Measurements from ENCODE around the gene GLT6D1. TPM values are rescaled to one million over a fixed set of nuclear protein-coding genes. Genes with fewer than 3 reads are reported as not detected.

GLT6D1 gene
- total RNA-seq, 2 experiments from 2014 or later, result not detected

DNA sequence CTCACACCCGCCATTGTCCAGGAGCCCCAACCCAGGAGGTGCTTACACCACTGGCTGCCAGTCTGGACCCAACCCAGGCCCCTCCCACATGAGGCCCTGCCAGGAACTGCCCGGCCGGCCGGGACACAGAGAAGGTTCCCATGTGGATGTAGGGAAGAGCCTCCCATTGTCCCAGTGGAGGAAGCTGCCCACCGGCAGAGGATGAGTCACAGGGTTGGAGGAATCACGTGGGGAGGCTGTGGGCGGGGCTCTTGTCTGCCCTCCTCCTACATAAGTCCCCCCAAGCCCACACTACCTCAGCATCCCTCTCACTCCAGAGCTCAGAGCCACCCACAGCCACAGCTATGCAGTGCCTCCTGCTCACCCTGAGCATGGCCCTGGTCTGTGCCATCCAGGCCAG, 51.7 kb downstream of the GLT6D1 start:
- Histone ChIP-seq H3K79me2 (ENCODE audit: insufficient read depth, low read depth, low read length) (no peaks in the 10 kb centered on the region), H3K9me3 (ENCODE audit: low read length) (no peaks in the 10 kb centered on the region), H3K4me1 (ENCODE audit: insufficient read depth, low read length, poor library complexity, severe bottlenecking) (no peaks in the 10 kb centered on the region), H3K36me3 (ENCODE audit: insufficient read depth, low read length) (no peaks in the 10 kb centered on the region), H3K4me2 (ENCODE audit: low read length) (no peak overlapping the region), H3K9me2 (ENCODE audit: insufficient read depth, low read length) (no peaks in the 10 kb centered on the region), H2AFZ (ENCODE audit: low read length) (no peak overlapping the region), H3K4me3 (ENCODE audit: low read depth, low read length, poor library complexity, severe bottlenecking) (no peak overlapping the region), H4K20me1 (ENCODE audit: insufficient read depth, low read length) (no peaks in the 10 kb centered on the region), H3K27ac (ENCODE audit: low read depth, low read length, poor library complexity, severe bottlenecking) (no peak overlapping the region)
- POLR2A ChIA-PET, result no interaction called here
- TF ChIP-seq, protein P1, sequence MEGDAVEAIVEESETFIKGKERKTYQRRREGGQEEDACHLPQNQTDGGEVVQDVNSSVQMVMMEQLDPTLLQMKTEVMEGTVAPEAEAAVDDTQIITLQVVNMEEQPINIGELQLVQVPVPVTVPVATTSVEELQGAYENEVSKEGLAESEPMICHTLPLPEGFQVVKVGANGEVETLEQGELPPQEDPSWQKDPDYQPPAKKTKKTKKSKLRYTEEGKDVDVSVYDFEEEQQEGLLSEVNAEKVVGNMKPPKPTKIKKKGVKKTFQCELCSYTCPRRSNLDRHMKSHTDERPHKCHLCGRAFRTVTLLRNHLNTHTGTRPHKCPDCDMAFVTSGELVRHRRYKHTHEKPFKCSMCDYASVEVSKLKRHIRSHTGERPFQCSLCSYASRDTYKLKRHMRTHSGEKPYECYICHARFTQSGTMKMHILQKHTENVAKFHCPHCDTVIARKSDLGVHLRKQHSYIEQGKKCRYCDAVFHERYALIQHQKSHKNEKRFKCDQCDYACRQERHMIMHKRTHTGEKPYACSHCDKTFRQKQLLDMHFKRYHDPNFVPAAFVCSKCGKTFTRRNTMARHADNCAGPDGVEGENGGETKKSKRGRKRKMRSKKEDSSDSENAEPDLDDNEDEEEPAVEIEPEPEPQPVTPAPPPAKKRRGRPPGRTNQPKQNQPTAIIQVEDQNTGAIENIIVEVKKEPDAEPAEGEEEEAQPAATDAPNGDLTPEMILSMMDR (conservative IDR thresholded peaks at IDR 0.05; ENCODE audit: low read length), result no peak
- TF ChIP-seq EZH2phosphoT487 (IDR thresholded peaks at IDR 0.05; ENCODE audit: borderline replicate concordance, low read depth, low read length), result no peak
- intact Hi-C loops (cut with micrococcal nuclease; ENCODE audit: unreplicated experiment), result no loop called here
- CTCF ChIA-PET (ENCODE audit: unreplicated experiment), result no interaction called here
- BruUV-seq (replicated peaks), result no TSS peak
- no peak for DNase-seq (ENCODE audit: low spot score)

DNA sequence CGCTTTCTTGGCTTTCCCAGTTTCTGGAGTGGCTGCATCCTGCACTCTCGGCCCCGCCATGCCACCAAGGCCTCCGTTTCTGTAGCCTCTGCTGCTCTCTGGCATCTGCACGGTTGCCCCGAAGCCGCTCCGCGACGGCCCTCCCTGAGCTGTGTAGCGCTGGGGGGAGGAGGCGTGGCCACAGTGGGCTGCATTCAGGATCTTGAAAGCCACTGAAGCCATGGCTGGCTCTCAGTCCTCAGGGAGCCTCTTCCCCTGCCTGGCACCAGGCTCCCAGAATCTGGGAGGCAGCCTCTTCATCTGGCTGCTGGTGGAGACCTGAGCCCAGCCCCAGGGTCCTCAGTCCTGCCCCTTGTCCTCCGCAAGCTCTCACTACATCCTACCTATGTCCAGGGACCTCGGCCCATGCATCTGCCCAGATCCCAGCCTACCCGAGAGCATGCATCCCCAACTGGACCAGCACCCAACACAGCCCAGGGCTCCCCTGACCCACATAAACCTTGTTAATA, 52.7 kb downstream of the GLT6D1 start:
- H3K4me1 ChIP-seq (ENCODE audit: insufficient read depth, low read length, poor library complexity, severe bottlenecking), result no peaks in the 10 kb centered on the region
- TF ChIP-seq, protein P1 (conservative IDR thresholded peaks at IDR 0.05; ENCODE audit: low read length), result no peak
- TF ChIP-seq EZH2phosphoT487 (IDR thresholded peaks at IDR 0.05; ENCODE audit: borderline replicate concordance, low read depth, low read length), result no peak
- ChIA-PET CTCF (ENCODE audit: unreplicated experiment) (no interaction called here), POLR2A (no interaction called here)
- intact Hi-C loops (cut with micrococcal nuclease; ENCODE audit: unreplicated experiment), result no loop called here
- no peaks in the 10 kb centered on the region for H3K79me2 ChIP-seq (ENCODE audit: insufficient read depth, low read depth, low read length)
- no peak overlapping the region for H2AFZ ChIP-seq (ENCODE audit: low read length)
- no peaks in the 10 kb centered on the region for H3K9me3 ChIP-seq (ENCODE audit: low read length)
- no peaks in the 10 kb centered on the region for H4K20me1 ChIP-seq (ENCODE audit: insufficient read depth, low read length)
- DNase-seq (ENCODE audit: low spot score), result no peak
- no peak overlapping the region for H3K27ac ChIP-seq (ENCODE audit: low read depth, low read length, poor library complexity, severe bottlenecking)
- no peaks in the 10 kb centered on the region for H3K9me2 ChIP-seq (ENCODE audit: insufficient read depth, low read length)
- H3K4me3 ChIP-seq (ENCODE audit: low read depth, low read length, poor library complexity, severe bottlenecking), result no peak overlapping the region
- H3K36me3 ChIP-seq (ENCODE audit: insufficient read depth, low read length), result no peaks in the 10 kb centered on the region
- no peak overlapping the region for H3K4me2 ChIP-seq (ENCODE audit: low read length)
- no TSS peak for BruUV-seq (replicated peaks)

DNA sequence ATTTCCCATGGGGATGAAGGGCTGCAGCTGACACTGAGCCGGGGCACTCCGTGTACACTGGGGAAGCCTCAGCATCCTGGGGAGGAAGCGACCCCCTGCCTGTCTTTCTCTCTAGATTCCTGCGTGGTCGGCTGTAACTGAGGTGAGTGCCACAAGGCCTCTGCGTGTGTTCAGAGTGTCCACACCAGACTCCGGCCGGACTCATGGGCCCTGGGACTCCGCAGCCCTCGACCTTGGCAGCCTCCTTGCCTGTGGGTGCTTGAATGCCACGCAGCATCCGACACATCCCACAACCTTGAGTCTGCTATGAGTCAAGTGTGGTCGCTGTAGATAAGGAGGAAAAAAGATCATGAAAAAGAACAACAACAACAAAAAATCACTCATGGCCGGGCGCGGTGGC, 54.4 kb downstream of the GLT6D1 start:
- Histone ChIP-seq H3K27ac (ENCODE audit: low read depth, low read length, poor library complexity, severe bottlenecking) (no peak overlapping the region), H3K9me3 (ENCODE audit: low read length) (no peaks in the 10 kb centered on the region), H3K4me1 (ENCODE audit: insufficient read depth, low read length, poor library complexity, severe bottlenecking) (no peaks in the 10 kb centered on the region), H3K4me2 (ENCODE audit: low read length) (no peak overlapping the region), H3K9me2 (ENCODE audit: insufficient read depth, low read length) (no peaks in the 10 kb centered on the region), H2AFZ (ENCODE audit: low read length) (no peak overlapping the region), H4K20me1 (ENCODE audit: insufficient read depth, low read length) (no peaks in the 10 kb centered on the region), H3K4me3 (ENCODE audit: low read depth, low read length, poor library complexity, severe bottlenecking) (no peak overlapping the region), H3K36me3 (ENCODE audit: insufficient read depth, low read length) (no peaks in the 10 kb centered on the region), H3K79me2 (ENCODE audit: insufficient read depth, low read depth, low read length) (no peaks in the 10 kb centered on the region)
- TF ChIP-seq, protein P1 (conservative IDR thresholded peaks at IDR 0.05; ENCODE audit: low read length), result no peak
- no peak for TF ChIP-seq EZH2phosphoT487 (IDR thresholded peaks at IDR 0.05; ENCODE audit: borderline replicate concordance, low read depth, low read length)
- CTCF ChIA-PET (ENCODE audit: unreplicated experiment), result no interaction called here
- POLR2A ChIA-PET, result no interaction called here
- intact Hi-C loops (cut with micrococcal nuclease; ENCODE audit: unreplicated experiment), result no loop called here
- BruUV-seq (replicated peaks), result no TSS peak
- DNase-seq (ENCODE audit: low spot score), result no peak

Measured in OCI-LY7 (cell line).